HCT116 (cell line): Measurements from ENCODE around the gene PKNOX2. TPM values are rescaled to one million over a fixed set of nuclear protein-coding genes. Genes with fewer than 3 reads are reported as not detected.

ENCODE experiments used
- ATAC-seq: fragments of 200-7000 bp; cut with Tn5 transposase; 2 replicates; pipeline ENCODE4 v1.9.1; 2020; ENCODE audit warnings: mild to moderate bottlenecking, moderate library complexity
- BruUV-seq: library from RNA; stranded (reverse); fragments of 400-500 nt; replicated peaks from 2 replicates; lab custom pipeline; 2021; lab: Mats Ljungman, UMichigan
- CTCF ChIA-PET: fragments of 300-600 bp; sonication (Branson Sonifier 250); formaldehyde crosslinking; loops from one replicate; lab custom pipeline; 2021; ENCODE audit warnings: antibody characterized with exemption; lab: Charles Lee
- POLR2A ChIA-PET: fragments of 300-600, 350-600 bp; sonication (Branson Sonifier 250); formaldehyde crosslinking; loops from one replicate; lab custom pipeline; 2021; ENCODE audit warnings: antibody characterized with exemption; lab: Charles Lee
- RAD21 ChIA-PET, 2 experiments: fragments of 300-600 bp; sonication (Branson Sonifier 250); formaldehyde crosslinking; loops; one replicate each; lab custom pipeline; 2023; ENCODE audit warnings: low total read pairs in 2 of 2; ENCODE audit not compliant: uncharacterized antibody in 2 of 2, unreplicated experiment in 2 of 2, low non-redundant PET in 1 of 2; lab: Charles Lee
- DNase-seq: peaks from one replicate; pipeline ENCODE4 v3.0.0-alpha.2; 2010; ENCODE audit warnings: low read depth, low spot score
- H2AFZ ChIP-seq: fragments of 200-600 bp; shearing (Covaris generic), sonication (generic); 2 replicates; pipeline ENCODE4 v1.6.1; 2017; ENCODE audit warnings: low read depth, mixed run types, mixed read lengths, antibody characterized with exemption, low read length; ENCODE audit not compliant: poor library complexity, severe bottlenecking
- H3K27ac ChIP-seq: 2 replicates; pipeline ENCODE4 v1.5.1; 2012; ENCODE audit warnings: low read depth, low read length
- H3K27me3 ChIP-seq: fragments of 200-600 bp; sonication (generic); 2 replicates; pipeline ENCODE4 v1.6.1; 2016; ENCODE audit warnings: mixed run types, low read length, mixed read lengths; ENCODE audit not compliant: insufficient read depth
- H3K36me3 ChIP-seq, 2 experiments: fragments of 200-500 bp in 1 of 2; fragments of 200-600 bp in 1 of 2; sonication (Bioruptor generic) in 1 of 2; sonication (generic) in 1 of 2; 2 replicates each; pipeline versions ENCODE4 v1.5.1 to v1.6.1; 2014 to 2016; ENCODE audit warnings: low read length in 2 of 2, inconsistent platforms in 1 of 2, mixed read lengths in 1 of 2, mixed run types in 1 of 2; ENCODE audit not compliant: insufficient read depth in 2 of 2, control insufficient read depth in 1 of 2
- H3K4me1 ChIP-seq, 2 experiments: fragments of 200-600 bp in 1 of 2; sonication (generic) in 1 of 2; 2 replicates each; pipeline versions ENCODE4 v1.5.1 to v1.6.1; 2012 to 2017; ENCODE audit warnings: low read length in 2 of 2, inconsistent platforms in 1 of 2, mild to moderate bottlenecking in 1 of 2, mixed read lengths in 1 of 2, mixed run types in 1 of 2, moderate library complexity in 1 of 2; ENCODE audit not compliant: insufficient read depth in 2 of 2, control insufficient read depth in 1 of 2
- H3K4me2 ChIP-seq: fragments of 200-600 bp; sonication (generic); 2 replicates; pipeline ENCODE4 v1.6.1; 2017; ENCODE audit warnings: mixed run types, low read length, mixed read lengths
- H3K4me3 ChIP-seq, 2 experiments: fragments of 200-600 bp in 1 of 2; sonication (generic) in 1 of 2; replicated peaks in 1 of 2; 2 replicates each; pipeline ENCODE4 v1.5.1; 2011 to 2016; ENCODE audit warnings: low read length in 2 of 2, control low read depth in 1 of 2, low read depth in 1 of 2, mild to moderate bottlenecking in 1 of 2, mixed read lengths in 1 of 2, mixed run types in 1 of 2
- H3K79me2 ChIP-seq: fragments of 200-600 bp; sonication (generic); 2 replicates; pipeline ENCODE4 v1.6.1; 2017; ENCODE audit warnings: mild to moderate bottlenecking, mixed run types, low read length, moderate library complexity, mixed read lengths; ENCODE audit not compliant: insufficient read depth
- H3K9ac ChIP-seq: fragments of 200-600 bp; sonication (generic); 2 replicates; pipeline ENCODE4 v1.6.1; 2016; ENCODE audit warnings: low read length, mixed read lengths
- H3K9me2 ChIP-seq: fragments of 200-600 bp; sonication (generic), shearing (Covaris generic); 2 replicates; pipeline ENCODE4 v1.6.1; 2017; ENCODE audit warnings: mixed run types, mild to moderate bottlenecking, moderate library complexity; ENCODE audit not compliant: insufficient read depth
- H3K9me3 ChIP-seq, 2 experiments: fragments of 200-500 bp in 1 of 2; fragments of 200-600 bp in 1 of 2; sonication (Bioruptor generic) in 1 of 2; sonication (generic) in 1 of 2; 2 replicates each; pipeline ENCODE4 v1.6.1; 2014 to 2017; ENCODE audit warnings: low read length in 2 of 2, mixed read lengths in 2 of 2, inconsistent platforms in 1 of 2, low read depth in 1 of 2, mild to moderate bottlenecking in 1 of 2, mixed run types in 1 of 2, moderate library complexity in 1 of 2; ENCODE audit not compliant: control insufficient read depth in 1 of 2, insufficient read depth in 1 of 2
- H4K20me1 ChIP-seq: fragments of 200-600 bp; sonication (generic), shearing (Covaris generic); 2 replicates; pipeline ENCODE4 v1.6.1; 2017; ENCODE audit warnings: mixed run types, mild to moderate bottlenecking, moderate library complexity; ENCODE audit not compliant: insufficient read depth
- CEBPB ChIP-seq: IDR thresholded peaks from 2 replicates; pipeline ENCODE4 v1.6.1; 2012; ENCODE audit warnings: low read depth
- EGR1 ChIP-seq: IDR thresholded peaks from 2 replicates; pipeline ENCODE4 v1.6.1; 2012; ENCODE audit warnings: low read depth
- ELF1 ChIP-seq: IDR thresholded peaks from 2 replicates; pipeline ENCODE4 v1.6.1; 2012; ENCODE audit warnings: low read depth, borderline replicate concordance
- EZH2 ChIP-seq: fragments of 200-600 bp; sonication (generic); IDR thresholded peaks from 2 replicates; pipeline ENCODE4 v1.6.1; 2017; ENCODE audit warnings: antibody characterized with exemption, mixed run types
- JUND ChIP-seq: IDR thresholded peaks from 2 replicates; pipeline ENCODE4 v1.6.1; 2012
- POLR2AphosphoS5 ChIP-seq: IDR thresholded peaks from 2 replicates; pipeline ENCODE4 v1.6.1; 2011; ENCODE audit warnings: mild to moderate bottlenecking, low read depth, low read length, moderate library complexity
- RAD21 ChIP-seq: IDR thresholded peaks from 2 replicates; pipeline ENCODE4 v1.6.1; 2012; ENCODE audit warnings: low read depth, mild to moderate bottlenecking
- SP1 ChIP-seq: IDR thresholded peaks from 2 replicates; pipeline ENCODE4 v1.6.1; 2012; ENCODE audit warnings: low read depth
- SRF ChIP-seq: IDR thresholded peaks from 2 replicates; pipeline ENCODE4 v1.6.1; 2012; ENCODE audit warnings: low read depth
- TCF7L2 ChIP-seq: IDR thresholded peaks from 2 replicates; pipeline ENCODE4 v1.7.0; 2011; ENCODE audit warnings: borderline replicate concordance, inconsistent platforms; ENCODE audit not compliant: insufficient read depth, insufficient read length; ENCODE audit errors: extremely low read depth
- intact Hi-C: fragments of 100-400 bp; cut with micrococcal nuclease; formaldehyde crosslinking; loops from 2 replicates; pipeline ENCODE4 v1.10.0; 2022
- total RNA-seq: library from RNA; stranded (reverse); gene quantifications from one replicate; pipeline ENCODE4 v1.2.1, GENCODE V29; 2021; ENCODE audit not compliant: unreplicated experiment
- TF ChIP-seq, protein P1 (sequence below): IDR thresholded peaks from 2 replicates; pipeline ENCODE4 v1.6.1; 2012; ENCODE audit warnings: low read depth
- TF ChIP-seq, protein P2 (sequence below): IDR thresholded peaks from 2 replicates; pipeline ENCODE4 v1.6.1; 2012

The PKNOX2 gene
- total RNA-seq, 1 experiment from 2014 or later, result 0.20 TPM

DNA sequence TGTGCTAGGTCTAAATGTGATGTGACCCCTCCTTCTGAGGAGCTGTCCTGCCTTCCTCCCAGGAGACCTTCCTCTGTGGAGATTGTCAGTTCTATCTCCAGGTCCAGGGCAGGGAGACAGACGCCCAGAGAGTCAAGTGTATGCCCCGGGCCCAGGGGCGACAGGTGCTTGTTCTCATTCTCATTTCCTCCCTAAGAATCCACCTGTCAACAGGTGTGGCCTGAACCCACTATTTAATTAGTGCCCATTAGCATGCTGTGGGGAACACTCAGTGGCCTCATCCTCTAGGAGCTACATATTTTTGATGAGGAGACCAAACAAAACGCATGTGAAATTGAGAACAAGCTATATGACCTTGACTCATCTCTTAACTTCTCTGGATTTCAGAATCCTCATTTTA lies 9.5 kb downstream of the PKNOX2 start:
- intact Hi-C loops, result no loop called here
- Histone ChIP-seq H4K20me1 (no peaks in the 10 kb centered on the region), H2AFZ (no peak overlapping the region), H3K79me2 (no peaks in the 10 kb centered on the region), H3K9ac (no peak overlapping the region), H3K9me2 (no peaks in the 10 kb centered on the region), H3K36me3 (no peaks in the 10 kb centered on the region), H3K4me1 (no peaks in the 10 kb centered on the region), H3K4me3 (no peak overlapping the region), H3K27me3 (peaks cover 6% of the 10 kb centered on the region; the same call in 1 of the 2 replicates), H3K27ac (no peak overlapping the region), H3K4me2 (no peak overlapping the region), H3K9me3 (no peaks in the 10 kb centered on the region)
- DNase-seq (no peak), ATAC-seq (no peak)
- ChIA-PET CTCF (no interaction called here), POLR2A (no interaction called here), RAD21 (no interaction called here)
- no TSS peak for BruUV-seq
- TF ChIP-seq EZH2 (no peak), TCF7L2 (no peak)

DNA sequence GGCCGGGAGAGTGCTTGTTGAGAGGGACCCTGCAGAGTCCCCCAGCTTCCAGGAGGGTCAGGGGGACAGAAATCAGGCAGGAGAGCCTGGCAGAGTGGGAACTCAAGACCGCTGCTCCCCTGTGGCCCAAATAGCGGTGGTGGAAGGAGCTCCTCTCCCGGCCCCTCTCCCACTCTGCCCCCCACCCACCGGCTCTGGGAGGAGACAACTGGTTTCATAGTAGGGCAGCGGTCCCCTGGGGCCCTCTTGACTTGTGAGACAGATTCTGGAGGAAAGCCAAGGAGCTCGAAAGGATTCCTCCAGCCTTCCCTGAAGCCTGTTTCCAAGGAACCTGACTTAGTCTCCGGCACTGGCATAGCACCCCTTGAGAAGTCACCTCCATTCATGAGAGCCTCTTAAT lies 10.1 kb downstream of the PKNOX2 start:
- H3K4me3 ChIP-seq, result no peak overlapping the region
- H3K27me3 ChIP-seq, result peaks cover 6% of the 10 kb centered on the region; the same call in 1 of the 2 replicates
- no peak overlapping the region for H3K4me2 ChIP-seq
- no peaks in the 10 kb centered on the region for H3K36me3 ChIP-seq
- H3K9ac ChIP-seq, result no peak overlapping the region
- RAD21 ChIA-PET, result no interaction called here
- H2AFZ ChIP-seq, result no peak overlapping the region
- H4K20me1 ChIP-seq, result no peaks in the 10 kb centered on the region
- no peaks in the 10 kb centered on the region for H3K9me3 ChIP-seq
- TF ChIP-seq RAD21 (no peak), EGR1 (no peak), TCF7L2 (no peak), JUND (no peak), ELF1 (no peak), POLR2AphosphoS5 (no peak), CEBPB (no peak), SRF (no peak), SP1 (no peak)
- TF ChIP-seq, protein P1, sequence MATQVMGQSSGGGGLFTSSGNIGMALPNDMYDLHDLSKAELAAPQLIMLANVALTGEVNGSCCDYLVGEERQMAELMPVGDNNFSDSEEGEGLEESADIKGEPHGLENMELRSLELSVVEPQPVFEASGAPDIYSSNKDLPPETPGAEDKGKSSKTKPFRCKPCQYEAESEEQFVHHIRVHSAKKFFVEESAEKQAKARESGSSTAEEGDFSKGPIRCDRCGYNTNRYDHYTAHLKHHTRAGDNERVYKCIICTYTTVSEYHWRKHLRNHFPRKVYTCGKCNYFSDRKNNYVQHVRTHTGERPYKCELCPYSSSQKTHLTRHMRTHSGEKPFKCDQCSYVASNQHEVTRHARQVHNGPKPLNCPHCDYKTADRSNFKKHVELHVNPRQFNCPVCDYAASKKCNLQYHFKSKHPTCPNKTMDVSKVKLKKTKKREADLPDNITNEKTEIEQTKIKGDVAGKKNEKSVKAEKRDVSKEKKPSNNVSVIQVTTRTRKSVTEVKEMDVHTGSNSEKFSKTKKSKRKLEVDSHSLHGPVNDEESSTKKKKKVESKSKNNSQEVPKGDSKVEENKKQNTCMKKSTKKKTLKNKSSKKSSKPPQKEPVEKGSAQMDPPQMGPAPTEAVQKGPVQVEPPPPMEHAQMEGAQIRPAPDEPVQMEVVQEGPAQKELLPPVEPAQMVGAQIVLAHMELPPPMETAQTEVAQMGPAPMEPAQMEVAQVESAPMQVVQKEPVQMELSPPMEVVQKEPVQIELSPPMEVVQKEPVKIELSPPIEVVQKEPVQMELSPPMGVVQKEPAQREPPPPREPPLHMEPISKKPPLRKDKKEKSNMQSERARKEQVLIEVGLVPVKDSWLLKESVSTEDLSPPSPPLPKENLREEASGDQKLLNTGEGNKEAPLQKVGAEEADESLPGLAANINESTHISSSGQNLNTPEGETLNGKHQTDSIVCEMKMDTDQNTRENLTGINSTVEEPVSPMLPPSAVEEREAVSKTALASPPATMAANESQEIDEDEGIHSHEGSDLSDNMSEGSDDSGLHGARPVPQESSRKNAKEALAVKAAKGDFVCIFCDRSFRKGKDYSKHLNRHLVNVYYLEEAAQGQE, result no peak
- TF ChIP-seq, protein P2, sequence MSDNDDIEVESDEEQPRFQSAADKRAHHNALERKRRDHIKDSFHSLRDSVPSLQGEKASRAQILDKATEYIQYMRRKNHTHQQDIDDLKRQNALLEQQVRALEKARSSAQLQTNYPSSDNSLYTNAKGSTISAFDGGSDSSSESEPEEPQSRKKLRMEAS, result no peak
- BruUV-seq, result no TSS peak
- no peaks in the 10 kb centered on the region for H3K79me2 ChIP-seq
- no peaks in the 10 kb centered on the region for H3K4me1 ChIP-seq
- no peak overlapping the region for H3K27ac ChIP-seq
- ATAC-seq (no peak), DNase-seq (no peak)
- CTCF ChIA-PET, result no interaction called here
- intact Hi-C loops, result no loop called here
- H3K9me2 ChIP-seq, result no peaks in the 10 kb centered on the region
- POLR2A ChIA-PET, result no interaction called here
